VCaP (cell line): ENCODE measurements around the gene PRR30.

ENCODE experiments used
- H3K27ac ChIP-seq: fragments of 450-650 bp; 2 replicates; pipeline ENCODE4 v1.5.1; 2017
- CTCF ChIP-seq: fragments of 450-650 bp; conservative IDR thresholded peaks from 2 replicates; pipeline ENCODE4 v1.5.1; 2017; ENCODE audit warnings: mild to moderate bottlenecking, moderate library complexity

PRR30 gene

DNA sequence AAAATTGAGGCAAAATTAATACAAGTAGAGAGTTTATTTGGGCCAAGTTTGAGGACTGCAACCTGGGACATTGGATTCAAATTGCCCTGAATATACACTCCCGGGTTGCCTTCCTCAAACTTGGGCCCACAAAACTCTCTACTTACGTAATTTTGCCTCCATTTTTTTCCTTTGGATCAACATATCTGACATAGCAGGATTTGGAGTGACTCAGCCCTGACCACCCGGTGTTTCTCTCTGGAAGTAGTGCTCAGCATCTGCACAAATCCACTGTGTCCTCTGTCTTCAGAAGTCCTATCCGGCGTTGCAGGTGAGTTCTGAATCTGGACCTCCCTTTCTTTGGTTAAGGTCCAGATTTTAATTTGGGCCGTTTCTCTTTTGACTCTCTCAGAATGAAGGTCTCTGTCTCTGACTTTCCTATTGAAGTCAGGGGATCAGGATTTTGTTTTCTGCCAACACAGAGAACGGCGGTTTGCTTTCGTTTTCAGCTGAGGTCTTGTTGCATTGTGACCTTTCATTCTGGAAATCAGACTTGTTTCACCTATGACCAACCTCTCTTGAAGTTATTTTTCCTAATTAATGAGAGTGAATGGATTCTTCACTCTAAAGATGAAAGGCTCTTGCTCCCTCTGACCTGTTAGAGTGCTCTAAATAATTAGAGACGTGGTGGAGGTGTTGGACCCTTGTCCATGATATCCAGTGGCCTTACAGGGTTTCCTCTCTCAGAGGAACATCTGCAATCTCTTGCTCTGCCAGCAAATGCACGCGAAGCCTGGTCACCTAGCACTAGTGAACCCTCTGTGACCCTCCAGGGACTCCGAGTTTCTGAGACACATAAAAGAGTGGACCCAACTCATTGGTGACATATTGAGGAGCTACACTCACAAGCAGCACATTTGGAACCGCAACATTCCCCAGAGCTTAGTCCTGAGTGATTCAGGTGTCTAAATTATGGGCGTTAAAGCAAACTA, 23.2 kb upstream of the PRR30 start:
- TF ChIP-seq CTCF, result no peak
- no peak overlapping the region for H3K27ac ChIP-seq

GRCh38 chr2:27160191-27160590, 21.0 kb upstream of the PRR30 start:
- TF ChIP-seq CTCF, result no peak
- H3K27ac ChIP-seq, result no peak overlapping the region

DNA sequence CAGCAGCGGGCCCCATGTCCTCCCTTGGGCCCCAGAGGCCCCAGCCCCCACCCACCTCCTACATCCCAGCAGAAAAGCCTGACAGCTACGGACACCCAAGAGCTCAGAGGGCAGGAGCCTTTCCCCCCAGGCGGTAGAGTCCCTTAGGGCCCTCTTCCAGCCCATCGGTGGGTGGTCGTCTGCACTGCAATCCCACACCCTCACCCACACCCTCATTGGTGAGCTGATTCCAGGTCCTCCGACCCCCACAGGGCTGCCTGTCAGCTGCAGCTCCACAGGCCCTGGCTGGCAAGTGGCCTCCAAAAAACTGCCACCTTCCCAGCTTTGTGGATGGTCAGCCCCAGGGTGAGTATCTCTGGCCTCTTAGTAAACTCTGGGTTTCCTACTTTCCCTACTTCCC, 20.1 kb upstream of the PRR30 start:
- no peak for TF ChIP-seq CTCF
- no peak overlapping the region for H3K27ac ChIP-seq

DNA sequence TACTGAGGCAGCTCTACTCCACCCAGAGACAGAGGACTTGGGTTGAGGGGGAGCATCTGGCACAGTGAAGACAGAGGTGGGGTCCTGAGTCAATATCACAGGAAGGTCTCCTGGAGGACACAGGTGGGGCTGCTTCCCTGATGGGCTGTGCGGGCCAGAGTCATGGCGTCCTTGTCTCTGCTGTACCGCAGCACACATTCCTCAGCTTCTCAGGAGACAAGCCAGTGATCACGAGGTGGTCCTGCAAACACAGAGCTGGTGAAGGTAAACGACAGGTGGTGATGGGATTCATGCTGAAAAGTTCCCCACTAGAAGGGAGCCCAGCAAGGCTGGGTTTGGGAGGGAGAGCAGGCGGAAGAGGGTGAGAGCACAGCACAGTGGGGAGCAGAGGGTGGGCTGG, 19.3 kb upstream of the PRR30 start:
- H3K27ac ChIP-seq, result no peak overlapping the region
- TF ChIP-seq CTCF, result no peak

DNA sequence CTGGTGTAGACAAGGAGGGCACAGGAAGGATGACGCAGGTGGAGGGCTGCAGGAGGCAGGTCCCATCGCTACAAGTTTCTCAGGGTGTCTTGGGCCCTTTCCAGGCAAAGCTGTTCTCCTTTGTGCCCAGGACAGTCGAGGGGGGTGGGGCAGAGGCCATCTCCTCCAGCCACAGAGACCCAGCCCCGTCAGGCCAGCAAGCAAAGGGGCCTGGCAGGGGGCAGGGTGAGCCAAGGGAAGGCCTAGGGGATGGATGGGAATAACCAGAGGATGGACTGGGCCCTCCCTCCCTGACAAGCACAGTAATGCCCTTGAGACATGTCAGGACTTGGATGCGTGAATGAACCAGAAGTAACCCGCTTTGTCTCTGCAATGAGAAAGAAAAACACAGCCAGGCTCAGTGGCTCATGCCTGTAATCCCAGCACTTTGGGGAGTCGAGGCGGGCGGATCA, 15.9 kb upstream of the PRR30 start:
- TF ChIP-seq CTCF, result no peak
- H3K27ac ChIP-seq, result no peak overlapping the region

DNA sequence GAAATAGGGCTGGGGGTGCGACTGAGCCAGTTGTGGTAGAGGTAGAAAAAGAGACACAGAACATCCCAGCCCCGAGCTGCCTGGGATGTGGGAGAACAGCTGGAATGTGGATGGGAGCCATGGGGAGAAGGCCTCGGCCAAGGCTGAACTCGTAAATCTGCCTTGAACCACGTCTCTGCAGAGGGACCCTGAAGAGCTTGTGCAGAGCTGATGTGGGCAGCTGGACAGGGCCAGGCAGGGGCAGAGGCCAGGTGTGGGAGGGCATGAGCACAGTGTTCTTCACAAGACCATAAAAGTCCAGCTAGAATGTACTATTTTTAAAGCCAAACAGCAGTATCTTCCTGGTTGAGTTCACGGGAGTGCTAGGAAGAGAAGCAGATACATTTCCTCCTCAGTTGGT, 15.3 kb upstream of the PRR30 start:
- TF ChIP-seq CTCF, result no peak
- H3K27ac ChIP-seq, result no peak overlapping the region

DNA sequence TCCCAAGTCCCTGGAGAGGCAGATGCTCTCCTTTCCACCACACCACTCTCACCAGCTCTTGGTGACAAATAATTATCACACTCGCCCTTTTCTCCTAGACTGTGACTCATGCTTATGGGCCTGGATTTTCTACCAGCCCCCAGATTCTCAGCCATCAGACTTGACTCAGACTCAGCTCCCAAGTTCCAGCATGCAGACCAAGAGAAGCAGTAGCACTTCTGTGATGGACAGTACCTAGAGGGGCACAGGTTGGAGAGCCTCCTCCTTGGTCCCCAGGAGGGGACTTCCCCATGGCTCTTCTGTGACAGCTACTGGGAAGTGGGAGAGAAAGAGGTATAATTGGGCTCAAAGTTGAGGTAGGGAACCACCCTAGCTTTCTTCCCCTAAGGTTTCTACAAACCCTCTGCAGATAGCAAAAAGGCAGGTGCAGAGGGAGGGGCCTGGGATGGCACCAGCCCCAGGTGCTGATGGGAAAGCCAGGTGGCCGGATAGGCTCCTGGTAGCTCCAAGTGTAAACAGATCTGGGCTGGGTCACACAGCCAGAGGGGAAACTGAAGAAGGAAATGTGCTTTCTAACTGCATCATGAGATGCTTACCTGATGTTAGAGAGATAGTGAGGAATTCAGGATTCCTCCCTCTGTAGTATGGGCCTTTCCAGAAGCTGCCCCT, 13.7 kb upstream of the PRR30 start:
- no peak for TF ChIP-seq CTCF
- H3K27ac ChIP-seq, result no peak overlapping the region
